Right atrium auricular region (tissue), 2 donors: ENCODE data around the gene EGFL7. TPM values are rescaled to one million over a fixed set of nuclear protein-coding genes. Genes with fewer than 3 reads are reported as not detected.

Experiments used
- DNase-seq: peaks from one replicate; pipeline ENCODE4 v3.0.0-alpha.2; 2019; ENCODE audit warnings: low spot score
- H3K27ac ChIP-seq, 2 donors: fragments of 200-600 bp; sonication (generic); 1 replicate in 1 of 2; 2 replicates in 1 of 2; pipeline ENCODE4 v1.5.1; 2016 to 2019
- H3K27me3 ChIP-seq, 2 donors: fragments of 200-600 bp; sonication (generic); one replicate each; pipeline versions ENCODE4 v1.5.1 to v1.6.0; 2017 to 2019
- H3K36me3 ChIP-seq: fragments of 200-600 bp; sonication (generic); one replicate; pipeline ENCODE4 v1.5.1; 2016
- H3K4me1 ChIP-seq, 2 donors: fragments of 200-600 bp; sonication (generic); one replicate each; pipeline versions ENCODE4 v1.5.1 to v1.6.0; 2017 to 2019
- H3K4me3 ChIP-seq, 2 donors: fragments of 200-600 bp; sonication (generic); 1 replicate in 1 of 2; 2 replicates in 1 of 2; pipeline ENCODE4 v1.5.1; 2017 to 2019; ENCODE audit warnings: mild to moderate bottlenecking in 1 of 2, moderate library complexity in 1 of 2
- H3K9me3 ChIP-seq, 2 donors: fragments of 200-600 bp; sonication (generic); one replicate each; pipeline ENCODE4 v1.5.1; 2019
- CTCF ChIP-seq, 2 donors: fragments of 200-600 bp; sonication (generic); IDR thresholded peaks; one replicate each; pipeline ENCODE4 v1.5.1; 2019; ENCODE audit warnings: antibody characterized with exemption in 2 of 2
- total RNA-seq, 2 donors: library from RNA; depleted of rRNA; stranded (reverse); fragments of >200 nt; gene quantifications; one replicate each; pipeline ENCODE4 v1.1.0, GENCODE V29; 2016

Gene EGFL7
- total RNA-seq, 2 donors from 2014 or later, result 114 to 120 TPM

DNA sequence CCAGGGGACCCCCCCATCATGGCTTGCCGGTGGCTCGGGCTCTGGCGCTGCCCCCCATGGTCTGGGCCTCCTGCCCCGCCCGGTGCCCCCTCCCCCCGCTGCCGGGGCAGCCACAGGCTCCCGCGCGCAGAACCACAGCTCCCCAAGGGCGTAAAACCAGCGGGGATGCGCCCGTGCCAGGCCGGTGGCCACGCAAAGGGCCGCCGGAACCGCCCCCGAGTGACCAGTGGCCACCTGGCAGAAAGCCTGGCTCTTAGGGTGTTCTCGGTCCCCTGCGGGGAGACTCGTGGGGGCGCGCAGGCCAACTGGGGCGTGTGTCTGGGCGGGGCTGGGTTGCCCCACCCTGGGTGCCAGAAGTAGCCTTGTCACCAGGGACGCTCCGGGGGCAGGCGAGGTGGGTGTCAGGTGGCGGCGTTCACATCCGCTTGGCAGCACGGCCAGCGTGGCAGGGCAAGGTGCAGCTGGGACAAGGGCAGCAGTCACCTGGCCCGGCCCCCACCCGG lies 25.1 kb downstream of the EGFL7 start:
- Histone ChIP-seq H3K4me1 (peaks cover 0 to 80% of the 10 kb centered on the region in 2 donors), H3K9me3 (no peaks in the 10 kb centered on the region), H3K27ac (peak overlapping the region; percentile 84 to 95), H3K4me3 (peak overlapping the region; percentile 80 to 87), H3K36me3 (no peaks in the 10 kb centered on the region), H3K27me3 (no peaks in the 10 kb centered on the region)
- TF ChIP-seq CTCF (IDR thresholded peaks at IDR 0.05), result no peak
- no peak for DNase-seq

DNA sequence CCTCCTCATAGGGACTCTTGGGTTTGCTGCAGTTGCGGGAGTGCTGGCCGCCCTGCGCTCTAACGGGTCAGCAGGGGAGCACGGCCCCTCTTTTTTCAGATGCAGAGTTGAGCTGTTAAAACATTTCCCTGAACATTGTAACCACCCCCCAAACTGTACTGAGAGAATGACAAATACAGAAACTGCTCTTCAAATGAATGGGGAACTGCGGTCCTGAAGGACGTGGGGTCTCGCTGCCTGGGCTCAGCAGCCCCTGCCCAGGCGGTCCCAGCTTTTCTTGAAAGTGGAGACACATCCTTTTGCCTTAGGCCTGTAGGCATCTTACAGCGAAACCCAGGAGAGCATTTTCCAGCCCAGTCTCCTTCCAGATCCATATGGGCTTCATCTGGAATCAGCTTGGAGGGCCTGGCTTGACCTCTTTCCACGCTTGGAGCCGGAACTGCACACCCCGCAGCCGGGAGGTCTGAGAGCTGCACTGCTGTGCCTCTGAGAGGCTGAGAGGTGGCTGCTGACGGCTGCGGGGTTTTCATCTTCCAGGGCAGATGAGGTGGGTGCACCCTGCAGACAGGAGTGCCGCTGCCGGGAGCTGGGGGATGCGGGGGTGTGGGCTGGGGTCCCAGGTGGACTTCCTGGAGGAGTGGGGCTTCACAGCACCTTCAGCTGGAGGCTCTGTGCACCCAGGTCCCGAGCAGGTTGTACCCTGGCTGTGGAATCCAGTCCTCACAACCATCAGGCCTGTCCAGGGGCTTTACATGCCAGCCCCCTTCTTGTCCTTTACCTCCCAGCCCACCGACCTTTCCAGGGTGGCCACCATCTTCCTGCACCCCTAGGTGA lies 25.8 kb downstream of the EGFL7 start:
- no peaks in the 10 kb centered on the region for H3K9me3 ChIP-seq
- no peak for TF ChIP-seq CTCF (IDR thresholded peaks at IDR 0.05)
- H3K27ac ChIP-seq, result peak overlapping the region; percentile 84 to 95
- no peak for DNase-seq
- H3K4me3 ChIP-seq, result no peak overlapping the region
- no peaks in the 10 kb centered on the region for H3K27me3 ChIP-seq
- H3K36me3 ChIP-seq, result no peaks in the 10 kb centered on the region
- H3K4me1 ChIP-seq, result peaks cover 0 to 77% of the 10 kb centered on the region in 2 donors

- no peak for DNase-seq
- Histone ChIP-seq H3K27ac (peak overlapping the region; percentile 84 to 95), H3K27me3 (no peaks in the 10 kb centered on the region), H3K4me1 (peaks cover 0 to 76% of the 10 kb centered on the region in 2 donors), H3K4me3 (no peak overlapping the region), H3K36me3 (no peaks in the 10 kb centered on the region), H3K9me3 (no peaks in the 10 kb centered on the region)
- TF ChIP-seq CTCF (IDR thresholded peaks at IDR 0.05), result no peak
Observed at GRCh38 chr9:136689108-136689460, 26.4 kb downstream of the EGFL7 start.

GRCh38 chr9:136690104-136690805 lies 27.5 kb downstream of the EGFL7 start:
- Histone ChIP-seq H3K36me3 (no peaks in the 10 kb centered on the region), H3K4me3 (no peak overlapping the region), H3K27me3 (no peaks in the 10 kb centered on the region), H3K27ac (peak overlapping the region; percentile 84 to 95), H3K9me3 (no peaks in the 10 kb centered on the region), H3K4me1 (peaks cover 0 to 74% of the 10 kb centered on the region in 2 donors)
- no peak for TF ChIP-seq CTCF (IDR thresholded peaks at IDR 0.05)
- peak; percentile 80 for DNase-seq

DNA sequence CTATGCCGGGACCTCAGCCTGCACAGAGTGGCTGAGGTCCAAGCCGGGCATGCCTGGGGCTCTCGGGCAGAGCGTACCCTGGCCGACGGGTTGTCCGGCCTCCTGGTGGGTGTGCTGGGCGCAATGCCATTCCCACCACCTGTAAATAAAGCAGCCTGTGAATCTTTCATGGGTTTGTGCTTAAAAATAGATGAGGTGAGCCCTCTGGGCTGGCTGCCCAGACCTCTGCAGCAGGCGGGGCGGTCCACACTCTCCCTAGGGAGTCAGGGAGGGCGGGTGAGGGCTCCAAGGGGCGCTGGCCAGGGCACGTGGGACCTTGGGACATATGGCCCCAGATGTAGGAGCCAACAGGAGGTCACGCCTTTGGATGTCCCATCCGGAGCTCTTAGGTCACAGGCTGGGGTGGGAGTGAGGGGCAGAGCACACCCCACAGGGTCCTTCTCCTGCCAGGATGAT lies 28.1 kb downstream of the EGFL7 start:
- Histone ChIP-seq H3K36me3 (no peaks in the 10 kb centered on the region), H3K27me3 (no peaks in the 10 kb centered on the region), H3K27ac (peak overlapping the region; percentile 84 to 95), H3K4me1 (peaks cover 0 to 70% of the 10 kb centered on the region in 2 donors), H3K4me3 (no peak overlapping the region), H3K9me3 (no peaks in the 10 kb centered on the region)
- no peak for DNase-seq
- no peak for TF ChIP-seq CTCF (IDR thresholded peaks at IDR 0.05)
